Neural crest cell (in vitro differentiated cells): ENCODE data around the gene ADAMTSL1. TPM values are rescaled to one million over a fixed set of nuclear protein-coding genes. Genes with fewer than 3 reads are reported as not detected.

Source experiments
- DNase-seq: peaks from one replicate; pipeline ENCODE4 v3.0.0; 2021; ENCODE audit warnings: low read depth, mixed read lengths, low spot score
- H3K27ac Mint-ChIP-seq: one replicate; pipeline ENCODE4 v1.8.0; 2021; ENCODE audit warnings: mild to moderate bottlenecking, mixed read lengths; ENCODE audit not compliant: unreplicated experiment
- H3K27me3 Mint-ChIP-seq: 2 replicates; pipeline ENCODE4 v1.8.0; 2021; ENCODE audit warnings: low read depth, mild to moderate bottlenecking, mixed read lengths
- H3K36me3 Mint-ChIP-seq: 2 replicates; pipeline ENCODE4 v1.8.0; 2021; ENCODE audit warnings: low read depth, mild to moderate bottlenecking, mixed read lengths
- H3K4me1 Mint-ChIP-seq: 2 replicates; pipeline ENCODE4 v1.8.0; 2021; ENCODE audit warnings: mixed read lengths
- H3K4me3 Mint-ChIP-seq: one replicate; pipeline ENCODE4 v1.8.0; 2021; ENCODE audit warnings: mild to moderate bottlenecking, mixed read lengths
- H3K9me3 Mint-ChIP-seq: 2 replicates; pipeline ENCODE4 v1.8.0; 2021; ENCODE audit warnings: mixed read lengths
- total RNA-seq: library from RNA; stranded (reverse); gene quantifications from 2 replicates; pipeline ENCODE4 v1.2.1, GENCODE V29; 2021
- TF ChIP-seq, protein P1 (sequence below): fragments of 200-600 bp; sonication (generic); conservative IDR thresholded peaks from 2 replicates; pipeline ENCODE4 v1.5.0; 2021; ENCODE audit warnings: antibody characterized with exemption, mild to moderate bottlenecking

The ADAMTSL1 gene
- total RNA-seq, 1 donor from 2014 or later = 2.3 TPM

DNA sequence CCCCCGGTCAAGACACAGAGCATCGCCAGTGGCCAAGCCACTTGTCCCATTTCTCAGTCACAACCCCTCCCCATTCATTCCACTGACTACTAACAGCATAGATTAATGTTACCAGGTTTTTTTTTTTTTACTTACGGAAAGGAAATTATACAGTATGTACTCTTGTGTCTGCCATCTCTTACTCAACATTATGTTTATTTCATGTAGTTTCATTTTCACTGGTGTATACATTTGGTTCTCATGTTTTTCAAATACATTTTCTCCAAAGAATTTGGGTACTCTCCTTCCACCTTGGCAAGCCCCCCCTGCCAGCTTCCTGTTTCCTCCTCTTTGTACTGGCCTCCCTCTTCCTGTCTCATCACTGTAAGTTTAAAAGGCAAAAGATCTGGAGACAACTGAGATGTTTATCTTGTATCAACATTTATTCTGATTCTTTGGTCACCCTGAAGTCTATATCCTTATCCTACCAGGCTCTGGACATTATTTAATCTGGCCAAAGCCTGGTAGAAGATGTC, 351.8 kb downstream of the ADAMTSL1 start:
- H3K36me3 Mint-ChIP-seq = no peaks in the 10 kb centered on the region
- H3K4me1 Mint-ChIP-seq = peaks cover 5% of the 10 kb centered on the region
- H3K27ac Mint-ChIP-seq = no peak overlapping the region
- TF ChIP-seq, protein P1, sequence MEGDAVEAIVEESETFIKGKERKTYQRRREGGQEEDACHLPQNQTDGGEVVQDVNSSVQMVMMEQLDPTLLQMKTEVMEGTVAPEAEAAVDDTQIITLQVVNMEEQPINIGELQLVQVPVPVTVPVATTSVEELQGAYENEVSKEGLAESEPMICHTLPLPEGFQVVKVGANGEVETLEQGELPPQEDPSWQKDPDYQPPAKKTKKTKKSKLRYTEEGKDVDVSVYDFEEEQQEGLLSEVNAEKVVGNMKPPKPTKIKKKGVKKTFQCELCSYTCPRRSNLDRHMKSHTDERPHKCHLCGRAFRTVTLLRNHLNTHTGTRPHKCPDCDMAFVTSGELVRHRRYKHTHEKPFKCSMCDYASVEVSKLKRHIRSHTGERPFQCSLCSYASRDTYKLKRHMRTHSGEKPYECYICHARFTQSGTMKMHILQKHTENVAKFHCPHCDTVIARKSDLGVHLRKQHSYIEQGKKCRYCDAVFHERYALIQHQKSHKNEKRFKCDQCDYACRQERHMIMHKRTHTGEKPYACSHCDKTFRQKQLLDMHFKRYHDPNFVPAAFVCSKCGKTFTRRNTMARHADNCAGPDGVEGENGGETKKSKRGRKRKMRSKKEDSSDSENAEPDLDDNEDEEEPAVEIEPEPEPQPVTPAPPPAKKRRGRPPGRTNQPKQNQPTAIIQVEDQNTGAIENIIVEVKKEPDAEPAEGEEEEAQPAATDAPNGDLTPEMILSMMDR = no peak
- DNase-seq = no peak
- H3K27me3 Mint-ChIP-seq = no peaks in the 10 kb centered on the region
- no peaks in the 10 kb centered on the region for H3K9me3 Mint-ChIP-seq
- H3K4me3 Mint-ChIP-seq = no peak overlapping the region

DNA sequence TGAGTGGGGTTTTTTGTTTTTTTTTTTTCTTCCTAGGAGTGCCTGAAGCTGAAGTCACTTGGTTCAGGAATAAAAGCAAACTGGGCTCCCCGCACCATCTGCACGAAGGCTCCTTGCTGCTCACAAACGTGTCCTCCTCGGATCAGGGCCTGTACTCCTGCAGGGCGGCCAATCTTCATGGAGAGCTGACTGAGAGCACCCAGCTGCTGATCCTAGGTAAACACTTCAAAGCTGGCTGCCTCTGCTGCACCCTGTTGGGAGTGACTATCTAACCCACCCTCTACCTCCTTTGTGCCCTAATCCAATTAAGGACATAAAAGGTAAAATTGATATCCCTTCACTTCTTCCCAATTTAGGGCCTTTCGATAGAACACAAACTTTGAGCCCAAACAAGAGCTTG, 352.3 kb downstream of the ADAMTSL1 start:
- Mint-ChIP-seq H3K9me3 (no peaks in the 10 kb centered on the region), H3K36me3 (no peaks in the 10 kb centered on the region), H3K27me3 (no peaks in the 10 kb centered on the region), H3K4me3 (no peak overlapping the region), H3K4me1 (peaks cover 5% of the 10 kb centered on the region), H3K27ac (no peak overlapping the region)
- no peak for DNase-seq
- TF ChIP-seq, protein P1 = no peak

DNA sequence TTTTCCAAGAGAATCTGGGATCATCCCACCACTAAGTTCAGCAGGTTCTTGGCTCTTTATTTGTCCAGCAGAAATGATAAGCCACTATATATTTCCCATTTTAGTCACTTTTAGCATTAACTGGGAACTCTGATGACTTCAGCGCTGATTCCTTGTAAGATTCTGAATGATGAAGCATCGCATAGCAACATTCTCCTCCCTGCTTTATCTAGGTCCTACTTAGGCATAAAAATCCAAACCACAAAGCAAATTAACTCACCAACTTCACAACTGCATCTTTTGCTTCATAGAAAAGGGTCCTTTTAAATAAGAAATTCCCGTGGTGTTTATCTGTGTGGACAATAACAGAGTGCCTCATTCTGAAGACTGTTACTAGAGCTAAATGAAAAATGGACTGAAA, 355.1 kb downstream of the ADAMTSL1 start:
- H3K27ac Mint-ChIP-seq = no peak overlapping the region
- TF ChIP-seq, protein P1 = no peak
- no peaks in the 10 kb centered on the region for H3K36me3 Mint-ChIP-seq
- H3K9me3 Mint-ChIP-seq = peaks cover 2% of the 10 kb centered on the region
- no peak overlapping the region for H3K4me3 Mint-ChIP-seq
- peaks cover 3% of the 10 kb centered on the region for H3K4me1 Mint-ChIP-seq
- no peaks in the 10 kb centered on the region for H3K27me3 Mint-ChIP-seq
- no peak for DNase-seq

DNA sequence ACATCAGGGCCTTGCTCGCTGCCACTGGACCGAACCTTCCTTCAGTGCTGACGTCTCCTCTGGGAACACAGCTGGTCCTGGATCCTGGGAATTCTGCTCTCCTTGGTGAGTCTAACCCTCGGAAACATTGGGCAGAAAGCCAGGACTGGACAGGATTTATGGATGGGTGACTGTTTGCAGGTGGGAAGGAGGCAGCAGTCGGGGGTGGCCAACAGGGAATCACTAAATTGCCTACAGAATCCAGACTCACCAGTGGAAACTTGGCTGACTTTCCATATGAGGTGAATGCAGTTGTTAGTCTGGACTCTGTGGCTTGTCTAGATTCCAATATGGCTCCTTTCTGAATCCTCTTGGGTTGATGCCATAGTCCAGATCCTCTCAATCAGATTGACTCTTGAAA, 355.9 kb downstream of the ADAMTSL1 start:
- H3K9me3 Mint-ChIP-seq = peaks cover 2% of the 10 kb centered on the region
- no peaks in the 10 kb centered on the region for H3K27me3 Mint-ChIP-seq
- TF ChIP-seq, protein P1 = no peak
- H3K27ac Mint-ChIP-seq = no peak overlapping the region
- no peak for DNase-seq
- no peak overlapping the region for H3K4me3 Mint-ChIP-seq
- H3K4me1 Mint-ChIP-seq = no peaks in the 10 kb centered on the region
- no peaks in the 10 kb centered on the region for H3K36me3 Mint-ChIP-seq

DNA sequence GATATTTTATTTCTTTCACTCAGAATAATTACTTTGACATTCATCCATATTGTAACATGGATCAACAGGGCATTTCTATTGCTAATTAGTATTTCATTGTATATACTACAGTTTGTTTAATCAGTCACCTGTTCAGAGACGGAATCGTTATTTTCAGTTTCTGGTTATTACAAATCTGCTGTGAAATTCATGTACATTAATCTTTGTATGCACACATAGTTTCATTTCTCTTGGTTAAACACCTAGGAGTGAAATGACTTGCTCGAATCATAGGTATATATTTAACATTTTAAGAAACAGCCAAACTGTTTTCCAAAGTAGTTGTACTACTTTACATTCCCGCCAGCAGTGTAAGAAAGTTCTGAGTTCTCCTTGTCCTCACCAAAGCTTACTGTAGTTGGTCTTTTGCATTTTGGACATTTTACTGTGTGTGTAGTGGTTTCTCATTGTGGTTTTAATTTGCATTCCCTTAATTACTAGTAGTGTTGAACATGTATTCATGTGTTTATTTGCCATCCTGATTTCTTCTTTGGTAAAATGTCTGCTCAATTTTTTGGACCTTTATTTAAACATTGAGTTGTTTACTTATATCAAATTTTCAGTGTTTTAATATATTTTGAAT, 360.9 kb downstream of the ADAMTSL1 start:
- no peak for DNase-seq
- Mint-ChIP-seq H3K4me3 (no peak overlapping the region), H3K9me3 (peaks cover 2% of the 10 kb centered on the region), H3K27me3 (no peaks in the 10 kb centered on the region), H3K36me3 (no peaks in the 10 kb centered on the region), H3K27ac (no peak overlapping the region), H3K4me1 (no peaks in the 10 kb centered on the region)
- TF ChIP-seq, protein P1 = no peak
